GM12892 (cell line): ENCODE measurements around the gene PILRA.

ENCODE experiments used
- POLR2A ChIP-seq: IDR thresholded peaks from 2 replicates; pipeline ENCODE4 v1.6.1; 2011; ENCODE audit warnings: low read depth, low read length, control low read depth
- POLR2AphosphoS5 ChIP-seq: IDR thresholded peaks from 2 replicates; pipeline ENCODE4 v1.6.1; 2011; ENCODE audit warnings: low read depth, low read length, control low read depth

DNA sequence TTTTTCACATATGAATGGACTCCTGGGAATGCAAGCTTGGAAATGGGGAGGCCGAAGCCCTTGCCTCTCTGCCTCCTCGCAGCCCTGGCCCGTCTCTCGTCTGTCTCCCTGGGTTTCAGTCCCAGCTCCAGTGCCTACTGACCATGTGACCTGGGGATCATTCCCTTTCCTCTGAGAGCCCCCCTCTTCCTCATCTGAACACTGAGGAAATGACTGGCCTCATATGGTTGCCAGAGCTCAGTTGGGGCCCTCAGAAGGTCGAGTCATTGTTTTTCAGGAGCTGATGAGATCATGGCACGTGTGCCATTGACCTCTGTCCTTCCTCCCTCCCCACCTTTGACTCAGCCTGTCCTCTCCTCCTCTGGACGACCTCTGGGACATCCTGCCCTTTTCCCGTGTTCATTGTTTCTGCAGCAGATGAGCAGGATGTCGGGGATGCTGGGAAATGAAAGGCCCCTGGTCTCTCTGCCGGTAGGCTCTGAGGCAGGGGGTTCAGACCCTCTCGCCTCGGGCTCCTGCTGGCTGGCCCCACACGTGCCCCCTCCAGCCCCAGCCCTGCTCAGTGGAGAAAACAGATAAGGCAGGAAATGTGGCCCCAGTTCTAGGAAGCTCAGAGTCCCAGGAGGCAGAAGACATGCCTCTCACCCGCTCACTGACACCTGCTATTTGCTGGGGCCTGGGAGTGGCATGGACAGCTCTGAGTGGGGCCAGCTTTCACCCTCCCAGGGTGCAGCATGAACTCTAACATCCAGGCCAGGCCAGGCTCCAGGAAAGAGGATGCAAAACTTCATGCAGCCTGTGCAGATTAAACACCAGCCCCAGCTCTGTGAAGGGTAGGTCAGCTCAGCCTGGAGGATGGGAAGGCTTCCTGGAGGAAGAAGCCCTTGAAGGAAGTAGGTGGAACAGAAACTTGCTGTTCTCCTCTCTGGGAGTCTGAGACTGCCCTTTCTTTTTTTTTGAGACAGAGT is 71.3 kb downstream of the PILRA start:
- TF ChIP-seq POLR2AphosphoS5 = no peak
- no peak for TF ChIP-seq POLR2A
